GM19193 (cell line): ENCODE measurements around the gene VIL1.

ENCODE experiments used
- POLR2A ChIP-seq: IDR thresholded peaks from 4 replicates; pipeline ENCODE4 v1.6.1; 2011; ENCODE audit not compliant: insufficient read depth, insufficient read length; ENCODE audit errors: extremely low read depth

VIL1 gene

GRCh38 chr2:218398437-218399390 is 20.2 kb upstream of the VIL1 start:
- peak; percentile 11 for TF ChIP-seq POLR2A

- peak; percentile 57 for TF ChIP-seq POLR2A
Observed at GRCh38 chr2:218399391-218400166, 19.3 kb upstream of the VIL1 start, which contains the start of gene CTDSP1. Gene CTDSP1 (plus strand): TSS chr2:218399868. CDS start chr2:218400091, 223 bp downstream.

GRCh38 chr2:218400167-218400929 is 18.6 kb upstream of the VIL1 start:
- TF ChIP-seq POLR2A: no peak

GRCh38 chr2:218400930-218401881 is 17.7 kb upstream of the VIL1 start:
- TF ChIP-seq POLR2A: no peak

- TF ChIP-seq POLR2A: no peak
Observed at GRCh38 chr2:218401890-218402289, 17.0 kb upstream of the VIL1 start.

- TF ChIP-seq POLR2A: no peak
Observed at GRCh38 chr2:218402491-218402901, 16.4 kb upstream of the VIL1 start.

- TF ChIP-seq POLR2A: no peak
Observed at GRCh38 chr2:218402911-218403411, 16.0 kb upstream of the VIL1 start.

DNA sequence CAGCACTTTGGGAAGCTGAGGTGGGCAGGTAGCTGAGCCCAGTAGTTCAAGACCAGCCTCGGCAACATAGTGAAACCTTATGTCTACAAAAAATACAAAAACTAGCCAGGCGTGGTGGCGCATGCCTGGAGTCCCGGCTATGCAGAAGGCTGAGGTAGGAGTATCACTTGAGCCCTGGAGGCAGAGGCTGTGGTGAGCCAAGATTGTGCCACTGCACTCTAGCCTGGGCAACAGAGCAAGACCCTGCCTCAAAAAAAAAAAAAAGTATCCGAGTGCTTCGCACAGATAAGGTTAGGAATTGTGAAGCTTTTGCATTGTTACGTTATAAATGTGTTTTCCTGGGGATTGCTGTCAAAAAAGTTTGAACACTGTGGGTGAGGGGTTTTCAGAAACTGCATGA is 15.1 kb upstream of the VIL1 start:
- TF ChIP-seq POLR2A: no peak

- TF ChIP-seq POLR2A: no peak
Observed at GRCh38 chr2:218404351-218405085, 14.4 kb upstream of the VIL1 start.

DNA sequence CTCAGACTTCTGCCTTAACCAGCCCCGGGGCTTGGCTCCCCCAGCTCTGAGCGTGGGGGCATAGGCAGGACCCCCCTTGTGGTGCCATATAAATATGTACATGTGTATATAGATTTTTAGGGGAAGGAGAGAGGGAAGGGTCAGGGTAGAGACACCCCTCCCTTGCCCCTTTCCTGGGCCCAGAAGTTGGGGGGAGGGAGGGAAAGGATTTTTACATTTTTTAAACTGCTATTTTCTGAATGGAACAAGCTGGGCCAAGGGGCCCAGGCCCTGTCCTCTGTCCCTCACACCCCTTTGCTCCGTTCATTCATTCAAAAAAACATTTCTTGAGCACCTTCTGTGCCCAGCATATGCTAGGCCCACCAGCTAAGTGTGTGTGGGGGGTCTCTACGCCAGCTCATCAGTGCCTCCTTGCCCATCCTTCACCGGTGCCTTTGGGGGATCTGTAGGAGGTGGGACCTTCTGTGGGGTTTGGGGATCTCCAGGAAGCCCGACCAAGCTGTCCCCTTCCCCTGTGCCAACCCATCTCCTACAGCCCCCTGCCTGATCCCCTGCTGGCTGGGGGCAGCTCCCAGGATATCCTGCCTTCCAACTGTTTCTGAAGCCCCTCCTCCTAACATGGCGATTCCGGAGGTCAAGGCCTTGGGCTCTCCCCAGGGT is 13.7 kb upstream of the VIL1 start:
- TF ChIP-seq POLR2A: peak; percentile 12

- peak; percentile 9 for TF ChIP-seq POLR2A
Observed at GRCh38 chr2:218405746-218406208, 13.1 kb upstream of the VIL1 start.

DNA sequence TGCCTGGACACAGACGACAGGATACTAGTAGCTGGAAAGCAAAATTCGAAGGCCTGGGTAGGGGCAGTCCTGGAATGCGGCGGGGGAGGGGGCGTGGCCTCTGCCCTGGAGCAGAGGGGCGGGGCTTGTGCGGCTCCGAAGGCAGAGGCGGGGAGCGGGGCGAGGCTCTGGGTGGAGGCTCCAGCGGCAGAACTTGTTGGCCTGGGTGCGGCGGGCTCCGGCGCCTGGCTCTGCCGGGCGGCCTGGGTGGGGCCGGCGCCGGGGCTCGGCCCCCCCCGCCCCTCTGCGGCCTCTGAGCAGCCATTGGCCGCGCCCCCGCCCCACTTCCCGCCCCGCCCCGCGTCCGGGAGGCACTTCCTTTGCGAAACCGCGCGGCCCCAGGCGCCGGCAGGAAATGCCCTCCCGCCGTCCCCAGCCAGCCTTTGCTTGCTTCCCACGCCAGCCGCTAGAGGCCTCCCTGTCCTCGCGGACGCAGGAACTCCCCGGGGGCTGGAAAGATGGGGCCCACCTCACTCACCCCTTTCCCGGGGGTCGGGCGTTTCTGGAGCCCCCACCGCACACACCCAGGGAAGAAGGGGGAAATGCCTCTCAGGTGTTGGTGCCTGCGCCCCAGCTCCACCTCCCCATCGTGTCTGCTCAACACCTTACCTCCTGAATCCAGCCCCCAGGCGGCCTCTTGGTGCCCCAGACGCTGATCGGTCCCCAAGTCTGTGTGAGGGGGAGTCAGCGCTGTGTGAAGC is 12.5 kb upstream of the VIL1 start:
- TF ChIP-seq POLR2A: peak; percentile 40

- TF ChIP-seq POLR2A: no peak
Observed at GRCh38 chr2:218406949-218407618, 11.8 kb upstream of the VIL1 start.
